Stimulated activated CD4-positive, alpha-beta T cell treated with anti-CD3 and anti-CD28 coated beads, TNF-alpha, amount 100 ng/mL, for 1 hour (primary cell): ENCODE results near the gene PRDM16.

ENCODE experiments used
- DNase-seq, 3 donors: peaks; one replicate each; pipeline ENCODE4 v3.0.0-alpha.2; 2020; ENCODE audit warnings: low read depth in 3 of 3, low spot score in 1 of 3

The PRDM16 gene

DNA sequence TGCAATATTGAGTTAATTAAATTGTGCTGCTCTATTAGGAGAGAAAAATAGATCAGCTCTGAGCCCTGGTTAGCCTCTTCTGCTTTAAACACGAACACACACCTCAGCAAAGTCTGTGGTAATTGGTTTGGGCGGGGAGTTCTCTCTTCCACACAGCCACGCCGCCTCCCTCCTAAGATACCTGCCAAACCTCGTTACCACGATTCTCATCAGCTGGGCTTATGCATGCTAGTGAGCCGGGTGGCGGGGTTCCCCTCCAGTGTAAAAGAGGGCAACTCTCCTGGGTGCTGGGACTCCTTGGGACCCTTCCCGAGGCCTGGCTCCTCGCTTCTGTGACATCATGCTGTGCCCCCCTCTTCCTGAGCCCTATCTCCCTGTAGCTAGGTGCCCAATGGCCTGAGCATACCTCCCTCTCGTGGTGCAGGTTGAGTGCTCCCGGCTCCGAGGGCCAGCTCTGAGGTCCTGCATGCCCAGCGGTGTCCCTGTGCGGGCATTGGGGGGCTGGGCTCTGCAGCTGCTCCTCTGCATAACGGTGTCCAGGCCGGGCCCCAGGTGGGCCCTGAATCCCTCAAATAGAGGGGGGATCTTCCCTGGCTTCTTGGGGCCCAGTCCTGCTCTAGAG is 182.9 kb downstream of the PRDM16 start:
- no peak for DNase-seq

GRCh38 chr1:3255680-3256079 is 186.7 kb downstream of the PRDM16 start:
- no peak for DNase-seq

DNA sequence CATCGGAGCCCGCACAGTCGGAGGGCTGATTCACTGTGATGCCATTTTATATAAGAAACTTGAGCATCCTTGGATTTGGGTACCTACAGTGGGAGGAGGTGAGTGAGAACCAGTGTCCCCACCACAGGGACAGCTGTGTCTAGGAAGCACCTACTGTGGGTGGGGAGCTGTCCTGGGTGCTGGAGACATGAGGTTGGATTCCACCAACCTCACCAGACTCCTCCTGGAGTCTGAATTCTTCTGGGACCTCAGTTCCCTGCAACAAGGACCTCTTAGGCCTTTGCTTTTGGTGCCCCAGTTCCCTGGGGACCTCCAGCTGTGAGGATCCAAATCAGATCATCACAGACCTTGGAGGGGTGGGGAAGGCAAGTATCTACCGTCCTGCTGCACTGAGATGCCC is 188.8 kb downstream of the PRDM16 start:
- DNase-seq = no peak

DNA sequence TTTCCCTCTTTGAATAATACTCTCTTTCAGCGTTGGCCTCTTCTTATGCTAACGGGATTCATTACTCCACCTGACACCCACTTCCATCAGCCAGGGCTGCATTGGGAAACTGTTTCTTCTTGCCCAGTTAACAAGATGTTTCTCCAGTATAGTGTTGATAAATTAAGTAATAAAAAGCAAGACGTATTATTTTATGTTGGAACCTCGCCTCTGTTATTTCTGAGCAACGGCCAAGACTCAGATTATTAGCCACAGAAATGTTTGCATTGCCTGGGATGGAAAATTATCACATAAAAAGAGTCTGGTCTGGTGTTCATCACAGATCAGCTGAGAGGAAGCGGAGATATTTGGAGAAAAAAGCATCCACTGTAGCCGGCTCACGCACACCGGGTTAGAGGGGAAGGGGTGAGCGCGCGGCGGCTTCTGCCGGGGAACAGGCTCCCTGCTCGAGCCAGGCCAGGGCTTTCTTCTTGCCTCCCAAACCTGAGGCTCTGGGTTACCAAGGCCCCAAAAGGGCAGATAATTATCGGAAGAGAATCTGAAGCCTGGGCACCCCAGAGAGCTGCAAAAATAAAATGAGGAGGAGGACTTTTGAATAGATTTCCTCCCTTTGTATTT is 189.5 kb downstream of the PRDM16 start:
- DNase-seq = no peak

DNA sequence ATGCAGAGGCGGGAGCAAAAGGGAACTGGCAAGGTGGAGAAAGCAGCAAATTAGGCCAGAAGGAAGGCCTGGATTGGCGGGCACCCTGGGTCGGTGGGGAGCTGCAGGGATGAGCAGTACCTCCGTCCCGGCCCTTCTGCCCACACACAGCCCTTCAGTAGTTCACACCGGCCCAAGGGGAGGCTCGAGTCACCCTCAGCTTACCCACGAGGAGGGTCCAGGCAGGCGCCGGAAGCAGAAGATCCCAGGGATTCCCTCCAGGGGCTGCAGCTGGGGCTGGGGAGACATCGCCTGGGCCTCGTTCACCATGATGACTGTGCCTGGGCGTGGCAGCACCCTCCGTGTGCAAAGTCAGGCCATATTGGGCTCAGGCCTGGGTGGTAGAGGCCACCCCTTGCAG is 190.0 kb downstream of the PRDM16 start:
- DNase-seq = no peak

DNA sequence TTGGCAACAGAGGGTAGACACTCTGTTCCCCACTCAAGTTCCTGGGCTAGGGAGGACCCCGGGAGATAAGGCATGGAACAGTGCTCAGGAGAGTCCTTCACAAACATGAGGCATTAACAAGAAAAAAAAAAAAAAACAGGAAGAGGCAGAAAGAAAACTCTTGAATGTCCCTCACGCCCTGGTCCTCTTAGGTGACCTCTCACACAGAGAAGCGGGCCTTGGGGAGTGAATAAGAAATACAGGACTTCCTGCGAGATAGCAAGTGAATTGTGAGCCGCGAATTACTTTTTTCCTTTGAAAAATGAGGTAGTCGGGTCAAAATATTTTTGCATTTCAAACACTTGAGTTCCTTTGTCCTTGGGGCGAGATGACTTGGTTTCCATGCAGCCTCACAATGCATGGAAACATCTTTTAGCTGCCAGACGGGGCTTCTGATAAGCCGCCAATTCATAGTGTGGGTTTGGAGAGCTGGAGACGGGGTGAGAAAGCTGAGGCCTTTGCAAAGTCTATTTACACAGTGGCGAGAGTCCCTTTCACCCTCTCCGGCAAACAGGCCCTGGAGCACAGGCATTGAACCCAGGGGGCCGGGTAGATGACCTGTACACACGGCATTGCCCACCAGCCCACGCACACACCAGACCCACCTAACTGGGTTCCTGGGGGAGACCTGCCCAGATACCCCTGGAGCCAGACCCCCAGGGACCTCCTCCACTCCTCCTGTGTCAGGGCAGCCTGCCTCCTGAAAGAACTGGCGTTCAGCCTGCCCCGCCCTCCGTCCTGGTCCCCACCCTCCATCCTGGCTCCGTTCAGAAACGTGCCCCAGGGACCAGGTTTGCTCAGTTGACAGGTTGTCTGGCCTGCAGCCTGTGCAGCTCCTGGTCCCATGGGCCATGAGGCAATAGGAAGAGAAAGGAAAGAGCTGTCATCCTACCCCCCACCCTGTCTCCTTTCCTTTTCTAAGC is 192.3 kb downstream of the PRDM16 start:
- no peak for DNase-seq

GRCh38 chr1:3261969-3262579 is 193.1 kb downstream of the PRDM16 start:
- no peak for DNase-seq

GRCh38 chr1:3262681-3263286 is 193.8 kb downstream of the PRDM16 start:
- DNase-seq = no peak

DNA sequence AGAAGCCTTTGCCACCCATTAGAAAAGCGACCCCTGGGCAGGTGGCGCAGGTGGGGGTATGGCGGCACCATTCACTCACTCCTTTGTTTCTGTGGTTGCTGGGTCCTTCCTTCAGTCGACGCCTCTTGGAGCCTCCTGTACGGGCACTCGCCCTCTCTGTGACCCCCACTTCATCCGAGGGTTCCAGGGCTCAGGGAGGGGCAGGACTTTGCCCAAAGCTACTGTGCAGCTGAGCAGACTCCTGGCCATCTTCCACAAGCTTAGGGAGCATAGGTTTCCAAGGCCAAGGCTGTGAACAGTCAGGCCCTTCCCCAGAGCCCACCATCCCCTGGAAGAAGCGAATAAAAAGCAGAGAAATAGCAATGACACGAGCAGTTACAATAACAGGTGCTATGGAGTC is 194.8 kb downstream of the PRDM16 start:
- DNase-seq = no peak

DNA sequence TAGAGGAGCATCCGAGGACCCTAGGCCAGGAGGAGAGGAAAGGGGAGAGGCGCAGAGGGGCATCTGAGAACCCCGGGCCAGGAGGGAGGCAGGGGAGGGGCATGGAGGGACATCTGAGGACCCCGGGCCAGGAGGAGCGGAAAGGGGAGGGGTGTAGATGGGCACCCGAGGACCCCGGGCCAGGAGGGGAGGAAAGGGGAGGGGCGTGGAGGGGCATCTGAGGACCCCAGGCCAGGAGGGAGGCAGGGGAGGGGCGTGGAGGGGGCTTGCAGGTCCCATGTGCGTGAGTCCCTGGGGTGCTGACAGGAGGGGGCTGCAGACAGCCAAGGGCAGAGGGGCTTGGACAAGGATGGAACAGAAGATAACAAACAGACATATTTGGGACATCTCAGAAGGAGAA is 195.5 kb downstream of the PRDM16 start:
- DNase-seq = no peak

- no peak for DNase-seq
These were observed 197.1 kb downstream of the PRDM16 start for GRCh38 chr1:3265835-3266805.

- DNase-seq = no peak
These were observed 198.0 kb downstream of the PRDM16 start for GRCh38 chr1:3266870-3267549.

DNA sequence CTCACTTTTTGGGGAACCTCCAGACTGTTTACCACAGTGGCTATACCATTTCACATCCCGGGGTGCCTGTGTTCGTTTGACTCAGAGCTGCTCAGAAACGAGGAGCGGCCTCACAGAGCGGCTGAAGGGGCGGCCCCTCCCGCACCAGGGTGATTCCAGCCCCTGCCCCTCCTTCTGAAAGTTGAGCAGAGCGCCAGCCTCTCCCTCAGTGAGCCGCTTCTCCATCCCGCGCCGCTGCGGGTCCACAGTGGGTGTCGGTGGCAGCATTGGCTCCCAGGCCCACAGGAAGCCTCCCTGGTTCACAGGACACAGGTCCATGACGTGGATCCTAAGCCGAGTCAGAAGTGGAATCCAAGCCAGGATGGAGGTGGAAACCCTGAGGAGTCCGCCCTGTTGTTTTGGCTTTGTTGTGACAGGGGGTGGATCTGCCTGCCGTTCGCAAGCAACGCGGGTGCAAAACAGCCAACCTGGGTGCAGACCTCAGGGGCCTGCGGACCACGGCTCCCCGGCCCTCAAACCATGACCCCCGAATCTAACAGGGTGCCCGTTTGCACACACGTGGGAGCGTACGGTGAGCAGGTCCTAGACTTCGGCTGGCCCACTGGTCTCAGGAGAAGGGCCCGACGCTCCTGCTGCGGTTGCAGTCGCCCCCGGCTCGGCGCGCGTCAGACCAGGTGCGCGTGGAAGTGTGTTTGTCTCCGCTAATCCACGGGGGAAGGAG is 198.7 kb downstream of the PRDM16 start:
- DNase-seq = no peak

GRCh38 chr1:3268281-3268680 is 199.3 kb downstream of the PRDM16 start:
- DNase-seq = no peak

GRCh38 chr1:3270403-3271245 is 201.6 kb downstream of the PRDM16 start:
- no peak for DNase-seq

GRCh38 chr1:3271866-3272265 is 202.9 kb downstream of the PRDM16 start:
- DNase-seq = no peak

GRCh38 chr1:3272321-3273045 is 203.5 kb downstream of the PRDM16 start:
- no peak for DNase-seq
